Measurements from ENCODE around the gene TAAR1. TPM values are rescaled to one million over a fixed set of nuclear protein-coding genes. Genes with fewer than 3 reads are reported as not detected.
A peak's percentile ranks its signal among the peaks of the same experiment; 100 is the strongest.

Gene TAAR1
- polyA plus RNA-seq, 1 donor (not counting 4 experiments of a cell fraction or from before 2014, with no cell fraction given) = not detected

- Histone ChIP-seq H3K79me2 (ENCODE audit: control insufficient read depth, insufficient read depth, low read length) (no peaks in the 10 kb centered on the region), H4K20me1 (ENCODE audit: control insufficient read depth, extremely low read depth, insufficient read depth, low read length) (no peaks in the 10 kb centered on the region), H3K27ac (ENCODE audit: control insufficient read depth, insufficient read depth, low read length) (no peak overlapping the region), H3K27me3 (ENCODE audit: control insufficient read depth, extremely low read depth, insufficient read depth, low read length) (no peaks in the 10 kb centered on the region), H3K9ac (ENCODE audit: control insufficient read depth, extremely low read depth, insufficient read depth, low read length) (no peak overlapping the region), H3K4me2 (ENCODE audit: control insufficient read depth, extremely low read depth, insufficient read depth, low read depth, low read length) (no peak overlapping the region), H3K9me3 (ENCODE audit: control insufficient read depth, low read depth, low read length) (no peaks in the 10 kb centered on the region), H3K9me1 (ENCODE audit: control insufficient read depth, extremely low read depth, insufficient read depth, low read length) (no peaks in the 10 kb centered on the region), H3K4me3 (ENCODE audit: control insufficient read depth in 2 of 3, extremely low read depth in 1 of 3, insufficient read depth in 2 of 3, low read depth in 1 of 3, low read length in 3 of 3) (no peak overlapping the region), H3K36me3 (ENCODE audit: control insufficient read depth in 2 of 2, extremely low read depth in 1 of 2, insufficient read depth in 2 of 2, low read length in 2 of 2) (no peaks in the 10 kb centered on the region), H3K4me1 (ENCODE audit: control insufficient read depth, extremely low read depth, insufficient read depth, low read length) (peaks cover 17% of the 10 kb centered on the region), H2AFZ (ENCODE audit: control insufficient read depth, low read length) (no peak overlapping the region)
- dilution Hi-C loops (cut with MboI; ENCODE audit: extremely low pct_ligation_motif_present, low sequenced_read_pairs) = no loop called here
- DNase-seq (ENCODE audit: low read depth, low spot score) = no peak
- TF ChIP-seq, protein P1, sequence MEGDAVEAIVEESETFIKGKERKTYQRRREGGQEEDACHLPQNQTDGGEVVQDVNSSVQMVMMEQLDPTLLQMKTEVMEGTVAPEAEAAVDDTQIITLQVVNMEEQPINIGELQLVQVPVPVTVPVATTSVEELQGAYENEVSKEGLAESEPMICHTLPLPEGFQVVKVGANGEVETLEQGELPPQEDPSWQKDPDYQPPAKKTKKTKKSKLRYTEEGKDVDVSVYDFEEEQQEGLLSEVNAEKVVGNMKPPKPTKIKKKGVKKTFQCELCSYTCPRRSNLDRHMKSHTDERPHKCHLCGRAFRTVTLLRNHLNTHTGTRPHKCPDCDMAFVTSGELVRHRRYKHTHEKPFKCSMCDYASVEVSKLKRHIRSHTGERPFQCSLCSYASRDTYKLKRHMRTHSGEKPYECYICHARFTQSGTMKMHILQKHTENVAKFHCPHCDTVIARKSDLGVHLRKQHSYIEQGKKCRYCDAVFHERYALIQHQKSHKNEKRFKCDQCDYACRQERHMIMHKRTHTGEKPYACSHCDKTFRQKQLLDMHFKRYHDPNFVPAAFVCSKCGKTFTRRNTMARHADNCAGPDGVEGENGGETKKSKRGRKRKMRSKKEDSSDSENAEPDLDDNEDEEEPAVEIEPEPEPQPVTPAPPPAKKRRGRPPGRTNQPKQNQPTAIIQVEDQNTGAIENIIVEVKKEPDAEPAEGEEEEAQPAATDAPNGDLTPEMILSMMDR (optimal IDR thresholded peaks at IDR 0.05 in 1 of 3, IDR thresholded peaks at IDR 0.05 in 1 of 3, conservative IDR thresholded peaks at IDR 0.05 in 1 of 3; ENCODE audit: extremely low read depth in 1 of 3, insufficient read depth in 2 of 3, low read length in 3 of 3) = no peak
- no peak for TF ChIP-seq EZH2 (IDR thresholded peaks at IDR 0.05; ENCODE audit: low read length)
- FAIRE-seq = no peak
Observed at GRCh38 chr6:132616677-132617076, 42.3 kb downstream of the TAAR1 start.

- no peaks in the 10 kb centered on the region for H3K9me3 ChIP-seq (ENCODE audit: control insufficient read depth, low read depth, low read length)
- TF ChIP-seq, protein P1 (optimal IDR thresholded peaks at IDR 0.05 in 1 of 3, IDR thresholded peaks at IDR 0.05 in 1 of 3, conservative IDR thresholded peaks at IDR 0.05 in 1 of 3; ENCODE audit: extremely low read depth in 1 of 3, insufficient read depth in 2 of 3, low read length in 3 of 3) = no peak
- TF ChIP-seq EZH2 (IDR thresholded peaks at IDR 0.05; ENCODE audit: low read length) = no peak
- H4K20me1 ChIP-seq (ENCODE audit: control insufficient read depth, extremely low read depth, insufficient read depth, low read length) = no peaks in the 10 kb centered on the region
- H3K27me3 ChIP-seq (ENCODE audit: control insufficient read depth, extremely low read depth, insufficient read depth, low read length) = no peaks in the 10 kb centered on the region
- no peak overlapping the region for H3K9ac ChIP-seq (ENCODE audit: control insufficient read depth, extremely low read depth, insufficient read depth, low read length)
- no peak for DNase-seq (ENCODE audit: low read depth, low spot score)
- H3K36me3 ChIP-seq (ENCODE audit: control insufficient read depth in 2 of 2, extremely low read depth in 1 of 2, insufficient read depth in 2 of 2, low read length in 2 of 2) = no peaks in the 10 kb centered on the region
- no peak overlapping the region for H3K4me3 ChIP-seq (ENCODE audit: control insufficient read depth in 2 of 3, extremely low read depth in 1 of 3, insufficient read depth in 2 of 3, low read depth in 1 of 3, low read length in 3 of 3)
- no peaks in the 10 kb centered on the region for H3K79me2 ChIP-seq (ENCODE audit: control insufficient read depth, insufficient read depth, low read length)
- dilution Hi-C loops (cut with MboI; ENCODE audit: extremely low pct_ligation_motif_present, low sequenced_read_pairs) = no loop called here
- no peaks in the 10 kb centered on the region for H3K9me1 ChIP-seq (ENCODE audit: control insufficient read depth, extremely low read depth, insufficient read depth, low read length)
- no peak overlapping the region for H3K27ac ChIP-seq (ENCODE audit: control insufficient read depth, insufficient read depth, low read length)
- peak overlapping the region; percentile 15 for H3K4me2 ChIP-seq (ENCODE audit: control insufficient read depth, extremely low read depth, insufficient read depth, low read depth, low read length)
- no peak overlapping the region for H2AFZ ChIP-seq (ENCODE audit: control insufficient read depth, low read length)
- H3K4me1 ChIP-seq (ENCODE audit: control insufficient read depth, extremely low read depth, insufficient read depth, low read length) = peaks cover 17% of the 10 kb centered on the region
- peak; percentile 60 for FAIRE-seq
Observed at GRCh38 chr6:132614554-132614953, 44.4 kb downstream of the TAAR1 start.
